ENCODE results near the gene DNLZ. TPM values are rescaled to one million over a fixed set of nuclear protein-coding genes. Genes with fewer than 3 reads are reported as not detected.
A peak's percentile ranks its signal among the peaks of the same experiment; 100 is the strongest.
"Not testable (repeated sequence)": the region's sequence is repeated elsewhere in the genome, so short reads cannot be mapped to it uniquely, and the experiment has no call there.

DNLZ gene
- total RNA-seq, 2 donors from 2014 or later: 24.1 to 31.3 TPM

DNA sequence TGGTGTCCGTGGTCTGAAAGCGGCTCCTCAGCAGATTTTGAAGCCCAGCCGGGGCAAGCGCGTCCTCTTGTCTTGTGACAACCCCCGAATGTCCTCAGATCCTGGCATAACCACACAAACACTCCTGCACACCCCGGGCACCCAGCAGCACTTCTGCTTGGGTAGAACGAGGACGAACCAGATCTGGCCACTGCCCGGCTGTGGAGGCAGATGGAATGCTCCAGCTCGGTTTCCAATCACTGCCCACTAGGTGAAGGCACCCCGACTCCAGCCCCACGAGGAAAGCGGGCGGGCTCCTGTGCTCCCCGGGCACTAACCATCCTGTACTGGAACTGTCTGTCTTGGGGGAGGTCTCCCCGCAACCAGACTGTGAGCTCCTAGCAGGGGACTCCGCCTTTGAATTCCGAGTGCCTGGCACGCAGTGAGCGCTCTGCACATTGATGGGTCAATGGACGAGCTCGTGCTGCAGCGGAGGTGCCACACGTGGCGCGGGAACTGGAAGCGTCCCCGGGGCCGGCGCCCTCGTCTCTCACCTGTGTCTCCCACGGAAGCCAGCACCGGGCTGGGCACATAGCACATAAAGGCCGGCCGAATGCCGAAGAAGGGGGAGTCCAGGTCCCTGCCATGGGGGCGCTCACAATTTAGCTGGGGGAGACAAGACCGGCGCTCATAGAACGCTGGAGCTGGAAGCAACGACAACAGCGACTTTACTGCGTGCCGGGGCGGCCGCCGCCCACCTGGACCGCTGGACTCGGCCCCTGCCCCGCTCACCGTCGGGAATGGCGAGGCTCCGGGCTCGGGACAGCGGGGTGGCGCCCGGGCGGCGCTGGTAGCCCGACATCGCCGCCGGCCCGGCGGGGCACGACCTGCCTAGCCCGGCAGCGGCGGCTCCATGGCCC, 46.3 kb upstream of the DNLZ start:
- Histone ChIP-seq H3K36me3 (replicated peaks in 1 of 2; ENCODE audit: insufficient read depth in 1 of 2, low read depth in 2 of 2) (peaks cover 0 to 16% of the 10 kb centered on the region in 2 donors), H3K27me3 (no peaks in the 10 kb centered on the region), H3K4me1 (peaks cover 27% of the 10 kb centered on the region), H3K4me3 (peak overlapping the region; percentile 52 to 55), H3K9me3 (no peaks in the 10 kb centered on the region), H3K27ac (peak overlapping the region; percentile 41 to 82 (median 70))
- peak; percentile 37 for ATAC-seq
- WGBS, 2 donors: 12 to 40% methylated on average over 8 to 66 of the region's 71 CpGs
- intact Hi-C loops (cut with DNase I): no loop called here
- DNase-seq: peak; percentile 31 to 43 (median 39)
- TF ChIP-seq, protein P1, sequence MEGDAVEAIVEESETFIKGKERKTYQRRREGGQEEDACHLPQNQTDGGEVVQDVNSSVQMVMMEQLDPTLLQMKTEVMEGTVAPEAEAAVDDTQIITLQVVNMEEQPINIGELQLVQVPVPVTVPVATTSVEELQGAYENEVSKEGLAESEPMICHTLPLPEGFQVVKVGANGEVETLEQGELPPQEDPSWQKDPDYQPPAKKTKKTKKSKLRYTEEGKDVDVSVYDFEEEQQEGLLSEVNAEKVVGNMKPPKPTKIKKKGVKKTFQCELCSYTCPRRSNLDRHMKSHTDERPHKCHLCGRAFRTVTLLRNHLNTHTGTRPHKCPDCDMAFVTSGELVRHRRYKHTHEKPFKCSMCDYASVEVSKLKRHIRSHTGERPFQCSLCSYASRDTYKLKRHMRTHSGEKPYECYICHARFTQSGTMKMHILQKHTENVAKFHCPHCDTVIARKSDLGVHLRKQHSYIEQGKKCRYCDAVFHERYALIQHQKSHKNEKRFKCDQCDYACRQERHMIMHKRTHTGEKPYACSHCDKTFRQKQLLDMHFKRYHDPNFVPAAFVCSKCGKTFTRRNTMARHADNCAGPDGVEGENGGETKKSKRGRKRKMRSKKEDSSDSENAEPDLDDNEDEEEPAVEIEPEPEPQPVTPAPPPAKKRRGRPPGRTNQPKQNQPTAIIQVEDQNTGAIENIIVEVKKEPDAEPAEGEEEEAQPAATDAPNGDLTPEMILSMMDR (IDR thresholded peaks at IDR 0.05): no peak
- peak in 1 of 3 donors; percentile 39 for TF ChIP-seq POLR2A (IDR thresholded peaks at IDR 0.05)

DNA sequence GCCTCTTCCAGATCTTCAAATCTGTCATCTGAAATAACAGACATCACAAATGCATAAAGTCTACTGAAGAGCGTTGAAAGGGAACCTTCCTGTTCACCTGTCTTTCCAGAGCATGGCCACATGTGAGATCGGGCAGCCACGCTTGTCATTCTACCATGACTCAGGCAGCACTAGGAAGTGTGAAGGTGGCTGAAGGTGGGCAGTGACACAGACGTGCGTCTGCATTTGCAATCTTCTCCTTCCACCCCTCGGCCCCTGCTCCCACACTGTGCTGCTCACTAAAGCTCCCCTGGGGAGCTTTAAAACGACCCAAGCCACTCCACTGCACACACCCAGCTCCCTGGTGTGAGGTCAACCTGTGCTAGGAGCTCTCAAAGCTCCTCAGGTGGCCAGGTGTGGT, 44.4 kb upstream of the DNLZ start:
- 87% methylated on average over 7 of the region's 7 CpGs for WGBS, 2 donors
- H3K36me3 ChIP-seq (replicated peaks in 1 of 2; ENCODE audit: insufficient read depth in 1 of 2, low read depth in 2 of 2): peaks cover 0 to 7% of the 10 kb centered on the region in 2 donors

DNA sequence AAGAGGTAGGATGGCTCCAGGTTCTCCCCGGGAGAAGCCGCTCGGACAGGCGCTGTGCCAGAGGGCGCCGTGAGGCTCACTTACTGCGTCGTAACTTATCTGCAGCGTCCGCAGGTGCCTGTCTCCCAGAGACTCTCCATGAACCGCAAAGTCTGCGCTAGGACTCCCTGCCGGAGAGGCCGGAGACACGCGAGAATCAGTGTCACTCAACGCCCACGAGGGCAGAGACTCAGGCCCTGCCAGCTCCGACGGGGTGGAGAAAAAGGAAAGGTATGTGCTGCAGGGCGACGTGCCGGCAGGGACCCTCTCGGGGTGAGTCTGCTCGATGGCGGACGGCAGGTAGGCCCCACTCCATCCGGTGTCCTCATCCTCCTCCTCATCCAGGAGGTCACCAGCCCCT, 43.5 kb upstream of the DNLZ start:
- H3K27ac ChIP-seq; DNase-seq; ATAC-seq; H3K9me3 ChIP-seq; intact Hi-C loops (cut with DNase I); H3K27me3 ChIP-seq; H3K4me3 ChIP-seq; H3K36me3 ChIP-seq (replicated peaks in 1 of 2; ENCODE audit: insufficient read depth in 1 of 2, low read depth in 2 of 2): not testable (repeated sequence)
- peaks cover 27% of the 10 kb centered on the region for H3K4me1 ChIP-seq
- WGBS, 2 donors: 90 to 92% methylated on average over 27 to 28 of the region's 28 CpGs

More for the DNA sequence above, 44.4 kb upstream of the DNLZ start:
- ATAC-seq (no peak), DNase-seq (no peak)
- H3K27me3 ChIP-seq: no peaks in the 10 kb centered on the region
- H3K9me3 ChIP-seq: no peaks in the 10 kb centered on the region
- intact Hi-C loops (cut with DNase I): no loop called here
- peaks cover 27% of the 10 kb centered on the region for H3K4me1 ChIP-seq
- no peak overlapping the region for H3K27ac ChIP-seq
- no peak for TF ChIP-seq POLR2A (IDR thresholded peaks at IDR 0.05)
- H3K4me3 ChIP-seq: no peak overlapping the region

DNA sequence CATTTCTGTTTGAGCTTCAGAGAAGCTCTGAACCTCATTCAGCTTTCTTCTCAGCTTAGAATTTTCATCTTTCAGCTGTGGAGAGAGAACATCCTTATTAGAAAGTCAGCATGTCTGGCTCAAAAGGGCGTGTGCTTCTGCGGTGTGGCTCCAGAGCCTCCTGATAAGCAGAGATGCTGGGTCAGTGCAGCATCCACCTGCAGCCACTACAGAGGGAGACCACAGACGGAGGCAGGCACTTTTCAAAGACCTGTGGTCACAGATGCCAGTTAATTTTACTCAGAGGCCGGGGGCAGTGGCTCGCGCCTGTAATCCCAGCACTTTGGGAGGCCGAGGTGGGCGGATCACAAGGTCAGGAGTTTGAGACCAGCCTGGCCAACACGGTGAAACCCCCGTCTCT, 42.4 kb upstream of the DNLZ start:
- H3K4me1 ChIP-seq: peaks cover 15% of the 10 kb centered on the region
- H3K27ac ChIP-seq; H3K36me3 ChIP-seq (replicated peaks in 1 of 2; ENCODE audit: insufficient read depth in 1 of 2, low read depth in 2 of 2); H3K9me3 ChIP-seq; intact Hi-C loops (cut with DNase I); ATAC-seq; DNase-seq; H3K27me3 ChIP-seq; H3K4me3 ChIP-seq: not testable (repeated sequence)
- WGBS, 2 donors: 91 to 93% methylated on average over 9 to 10 of the region's 10 CpGs

DNA sequence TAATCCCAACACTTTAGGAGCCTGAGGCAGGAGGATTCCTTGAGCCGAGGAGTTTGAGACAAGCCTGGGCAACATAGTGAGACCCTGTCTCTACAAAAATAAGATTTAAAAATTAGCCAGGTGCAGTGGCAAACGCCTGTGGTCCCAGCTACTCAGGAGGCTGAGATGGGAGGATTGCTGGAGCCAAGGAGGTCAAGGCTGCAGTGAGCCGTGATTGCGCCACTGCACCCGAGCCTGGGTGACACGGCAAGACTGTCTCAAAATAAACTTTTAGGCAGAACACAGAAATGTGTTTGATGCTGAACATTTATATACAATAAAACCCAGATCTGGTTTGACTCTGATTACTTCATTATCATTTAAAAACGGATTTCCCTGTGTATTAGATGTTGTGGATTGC, 41.9 kb upstream of the DNLZ start:
- Histone ChIP-seq H3K36me3 (replicated peaks in 1 of 2; ENCODE audit: insufficient read depth in 1 of 2, low read depth in 2 of 2) (peaks cover 0 to 7% of the 10 kb centered on the region in 2 donors), H3K27me3 (no peaks in the 10 kb centered on the region), H3K27ac (no peak overlapping the region), H3K4me1 (peaks cover 18% of the 10 kb centered on the region), H3K9me3 (no peaks in the 10 kb centered on the region), H3K4me3 (no peak overlapping the region)
- ATAC-seq (no peak), DNase-seq (no peak)
- TF ChIP-seq, protein P1 (IDR thresholded peaks at IDR 0.05): no peak
- TF ChIP-seq POLR2A (IDR thresholded peaks at IDR 0.05): no peak
- intact Hi-C loops (cut with DNase I): no loop called here
- WGBS, 2 donors: 80 to 81% methylated on average over 7 of the region's 7 CpGs

DNA sequence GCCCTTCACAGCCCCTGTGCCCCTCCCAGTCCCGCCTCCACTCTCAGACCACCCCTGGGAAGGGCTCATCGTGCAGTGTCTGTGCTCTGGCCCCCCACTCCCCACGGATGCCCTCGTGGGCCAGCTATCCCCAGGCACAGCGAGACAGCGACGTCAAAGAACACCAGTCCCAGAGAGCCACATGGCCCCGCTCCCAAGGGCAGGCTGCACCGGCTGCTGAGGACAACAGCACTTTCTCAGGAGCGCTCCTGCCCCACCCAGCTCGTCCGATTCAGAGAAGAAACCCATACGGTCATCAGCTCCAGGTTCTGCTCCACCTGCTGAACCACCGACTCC, 41.2 kb upstream of the DNLZ start:
- H3K4me1 ChIP-seq: peaks cover 19% of the 10 kb centered on the region
- TF ChIP-seq POLR2A (IDR thresholded peaks at IDR 0.05): no peak
- TF ChIP-seq, protein P1 (IDR thresholded peaks at IDR 0.05): no peak
- H3K27me3 ChIP-seq: no peaks in the 10 kb centered on the region
- H3K9me3 ChIP-seq: no peaks in the 10 kb centered on the region
- H3K27ac ChIP-seq: no peak overlapping the region
- DNase-seq: no peak
- WGBS, 2 donors: 81 to 85% methylated on average over 14 of the region's 14 CpGs
- ATAC-seq: no peak
- no peak overlapping the region for H3K4me3 ChIP-seq
- intact Hi-C loops (cut with DNase I): loop anchor here (5.0 kb wide), 2 partner anchors 67 to 87 kb away; no protein-coding TSS in a partner anchor
- H3K36me3 ChIP-seq (replicated peaks in 1 of 2; ENCODE audit: insufficient read depth in 1 of 2, low read depth in 2 of 2): peaks cover 0 to 7% of the 10 kb centered on the region in 2 donors
